T-helper 1 cell treated with Interleukin-12 subunit alpha and Interleukin-12 subunit beta and Interleukin-4 antibody, amounts not matched to agents 30 μg/mL and 1 μg/mL, for 36 hours (primary cell): ENCODE data around the gene EEF2K.

Source experiments
- H3K27ac Mint-ChIP-seq: one replicate; pipeline ENCODE4 v1.8.0; 2021; ENCODE audit warnings: mild to moderate bottlenecking, mixed read lengths
- H3K27me3 Mint-ChIP-seq: one replicate; pipeline ENCODE4 v1.8.0; 2021; ENCODE audit warnings: low read depth, mixed read lengths
- H3K36me3 Mint-ChIP-seq: one replicate; pipeline ENCODE4 v1.8.0; 2021; ENCODE audit warnings: low read depth, mixed read lengths
- H3K4me1 Mint-ChIP-seq: one replicate; pipeline ENCODE4 v1.8.0; 2021; ENCODE audit warnings: low read depth, mixed read lengths
- H3K4me3 Mint-ChIP-seq: one replicate; pipeline ENCODE4 v1.8.0; 2021; ENCODE audit warnings: mild to moderate bottlenecking, moderate library complexity, mixed read lengths
- H3K9me3 Mint-ChIP-seq: one replicate; pipeline ENCODE4 v1.8.0; 2021; ENCODE audit warnings: mixed read lengths

Gene EEF2K

DNA sequence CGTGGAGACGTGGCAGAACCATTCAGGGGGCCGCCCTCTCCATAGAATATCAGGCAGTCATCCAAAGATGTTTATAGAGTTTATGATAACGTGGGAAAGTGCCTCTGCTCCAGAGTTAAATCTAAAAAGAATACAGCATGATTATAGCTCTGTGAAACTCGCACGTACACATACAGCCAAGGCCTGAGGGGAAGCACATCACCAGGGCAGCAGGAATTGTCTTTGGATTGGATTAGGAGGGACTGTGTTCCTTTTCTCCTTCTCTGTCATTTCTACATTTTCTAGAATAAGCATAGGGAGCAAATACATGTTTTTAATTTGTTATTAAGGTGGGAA lies 26.9 kb downstream of the EEF2K start:
- Mint-ChIP-seq H3K4me1 (peaks cover 5% of the 10 kb centered on the region), H3K27ac (no peak overlapping the region), H3K9me3 (no peaks in the 10 kb centered on the region), H3K4me3 (no peak overlapping the region), H3K27me3 (no peaks in the 10 kb centered on the region), H3K36me3 (peaks cover 20% of the 10 kb centered on the region)

DNA sequence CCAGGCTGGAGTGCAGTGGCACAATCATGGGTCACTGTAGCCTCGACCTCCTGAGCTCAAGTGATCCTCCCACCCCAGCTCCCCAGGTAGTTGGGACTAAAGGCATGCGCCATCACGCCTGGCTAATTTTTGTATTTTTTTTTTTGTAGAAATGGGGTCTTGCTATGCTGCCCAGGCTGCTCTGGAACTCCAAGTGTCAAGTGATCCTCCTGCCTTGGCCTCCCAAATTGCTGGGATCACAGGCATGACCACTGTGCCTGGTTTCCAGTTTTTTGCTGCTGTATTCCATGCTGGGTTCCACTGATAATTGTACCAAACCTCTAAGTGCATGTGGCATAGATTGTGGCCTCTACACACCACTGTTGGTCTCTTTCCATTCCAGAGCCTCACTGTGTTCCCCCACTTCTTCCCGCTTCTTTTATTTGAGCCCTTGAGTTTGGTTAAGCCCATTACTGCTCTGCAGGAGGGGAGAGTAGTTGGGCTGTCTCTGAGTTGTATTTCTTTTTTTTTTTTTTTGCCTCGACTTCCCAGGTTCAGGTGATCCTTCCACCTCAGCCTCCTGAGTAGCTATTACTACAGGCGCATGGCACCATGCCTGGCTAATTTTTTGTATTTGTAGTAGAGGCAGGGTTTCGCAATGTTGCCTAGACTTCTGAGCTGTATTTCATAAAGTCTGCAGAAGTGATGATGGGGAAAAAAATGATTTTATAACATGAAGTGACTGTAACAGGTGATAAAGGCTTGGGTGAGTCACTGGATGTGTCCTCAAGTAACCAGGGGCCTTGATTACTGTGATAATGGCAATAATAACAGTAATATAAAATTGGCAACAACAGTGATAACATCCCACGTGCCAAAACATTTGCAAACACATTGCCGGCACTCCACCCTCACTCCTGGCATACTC lies 30.0 kb downstream of the EEF2K start:
- no peak overlapping the region for H3K4me3 Mint-ChIP-seq
- no peaks in the 10 kb centered on the region for H3K27me3 Mint-ChIP-seq
- H3K9me3 Mint-ChIP-seq: no peaks in the 10 kb centered on the region
- H3K4me1 Mint-ChIP-seq: peaks cover 19% of the 10 kb centered on the region
- peaks cover 21% of the 10 kb centered on the region for H3K36me3 Mint-ChIP-seq
- no peak overlapping the region for H3K27ac Mint-ChIP-seq

DNA sequence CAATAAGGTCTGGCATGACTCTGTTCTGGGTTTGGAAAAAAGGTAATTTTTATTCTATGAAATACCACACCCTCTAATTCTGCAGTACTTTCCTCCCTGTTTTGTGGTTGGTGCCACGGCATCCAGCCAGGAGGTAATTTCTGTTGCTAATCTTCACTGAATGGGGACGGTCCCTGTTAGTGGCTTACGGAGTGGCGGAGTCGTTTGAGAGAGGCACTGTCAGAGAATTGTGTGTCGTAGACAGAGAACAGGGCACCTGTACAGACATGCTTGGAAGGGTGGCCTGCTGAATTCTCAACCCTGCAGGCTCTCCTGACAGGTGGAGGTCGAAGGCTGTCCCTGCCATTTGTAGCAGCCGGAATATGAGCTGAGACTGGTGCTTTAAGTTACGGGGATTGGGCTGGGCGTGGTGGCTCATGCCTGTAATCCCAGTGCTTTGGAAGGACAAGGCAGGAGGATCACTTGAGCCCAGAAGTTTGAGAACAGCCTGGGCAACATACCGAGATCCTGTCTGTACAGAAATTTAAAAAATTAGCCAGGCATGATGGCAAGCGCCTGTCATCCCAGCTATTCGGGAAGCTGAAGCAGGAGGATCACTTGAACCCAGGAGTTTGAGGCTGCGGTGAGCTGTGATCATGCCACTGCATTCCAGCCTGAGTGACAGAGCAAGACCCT lies 33.2 kb downstream of the EEF2K start:
- H3K4me3 Mint-ChIP-seq: peak overlapping the region; percentile 23
- no peaks in the 10 kb centered on the region for H3K9me3 Mint-ChIP-seq
- peaks cover 14% of the 10 kb centered on the region for H3K36me3 Mint-ChIP-seq
- H3K27ac Mint-ChIP-seq: peak overlapping the region; percentile 72
- peaks cover 18% of the 10 kb centered on the region for H3K4me1 Mint-ChIP-seq
- no peaks in the 10 kb centered on the region for H3K27me3 Mint-ChIP-seq

DNA sequence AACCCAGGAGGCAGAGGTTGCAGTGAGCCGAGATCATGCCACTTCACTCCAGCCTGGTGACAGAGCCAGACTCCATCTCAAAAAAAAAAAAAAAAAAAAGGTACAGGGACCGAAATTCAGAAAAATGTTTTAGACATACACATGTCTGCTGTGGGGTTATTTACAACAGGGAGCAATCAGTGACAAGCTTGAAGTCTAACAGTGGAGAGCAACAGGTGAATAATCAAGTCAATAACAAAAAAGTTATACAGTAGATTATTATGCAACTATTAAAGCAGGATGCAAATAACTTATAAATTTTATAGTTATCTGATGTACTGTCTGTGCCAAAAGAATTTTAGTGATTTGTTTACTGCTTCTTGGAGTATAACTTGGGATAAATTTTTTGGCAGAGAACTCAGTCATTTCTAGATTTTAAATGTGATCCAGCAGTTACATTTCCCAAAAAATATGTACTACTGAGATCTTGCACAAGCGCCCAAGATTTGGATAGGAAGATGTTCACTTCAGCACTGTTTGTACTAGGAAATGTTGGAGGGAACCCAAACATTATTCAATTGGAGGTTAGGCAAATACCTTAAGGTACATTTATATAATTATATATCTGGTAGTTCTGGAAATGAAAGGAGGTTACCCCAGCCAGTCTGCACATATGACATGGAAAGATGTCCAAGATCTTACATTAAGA lies 34.1 kb downstream of the EEF2K start:
- peak overlapping the region; percentile 52 for H3K27ac Mint-ChIP-seq
- H3K9me3 Mint-ChIP-seq: no peaks in the 10 kb centered on the region
- H3K36me3 Mint-ChIP-seq: peaks cover 14% of the 10 kb centered on the region
- H3K4me3 Mint-ChIP-seq: no peak overlapping the region
- H3K27me3 Mint-ChIP-seq: no peaks in the 10 kb centered on the region
- peaks cover 18% of the 10 kb centered on the region for H3K4me1 Mint-ChIP-seq

DNA sequence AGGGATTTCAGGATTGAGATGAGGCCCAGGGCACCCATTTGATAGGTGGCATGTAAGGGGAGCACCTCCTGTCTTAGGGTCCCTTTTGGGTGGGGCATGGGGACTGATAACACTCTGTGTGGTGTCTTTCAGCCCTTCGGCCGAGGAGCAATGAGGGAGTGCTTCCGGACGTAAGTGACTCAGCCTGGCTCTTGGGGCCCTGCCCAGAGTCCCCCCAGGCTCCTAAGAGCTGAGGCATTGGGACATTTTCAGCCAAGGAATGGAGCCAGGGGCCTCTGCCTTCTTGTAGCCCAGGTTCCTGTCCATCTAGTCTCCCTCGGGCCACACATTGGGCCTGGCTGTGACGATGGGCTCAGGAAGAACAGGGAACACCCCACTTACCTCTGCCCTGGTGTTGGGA lies 44.4 kb downstream of the EEF2K start:
- Mint-ChIP-seq H3K9me3 (peaks cover 4% of the 10 kb centered on the region), H3K27me3 (no peaks in the 10 kb centered on the region), H3K4me1 (peaks cover 1% of the 10 kb centered on the region), H3K36me3 (peaks cover 32% of the 10 kb centered on the region), H3K4me3 (no peak overlapping the region), H3K27ac (no peak overlapping the region)

DNA sequence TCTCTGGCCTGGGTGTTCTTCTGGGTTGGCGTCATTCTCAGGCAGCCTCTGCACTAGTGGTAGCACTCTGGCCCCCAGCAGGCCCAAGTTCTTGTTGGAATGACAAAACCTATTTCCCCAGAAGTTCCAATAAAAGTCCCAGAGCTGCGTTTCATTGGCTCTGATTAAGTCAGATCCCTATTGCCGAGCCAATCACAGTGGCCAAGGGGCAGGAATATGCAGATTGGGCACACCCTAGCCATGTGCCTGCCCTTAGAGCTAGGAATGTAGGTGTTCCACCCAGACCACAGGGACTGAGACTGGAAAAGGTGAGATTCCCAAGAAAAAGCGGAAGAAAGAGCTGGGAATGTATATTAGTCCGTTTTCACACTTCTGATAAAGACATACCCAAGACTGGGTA lies 46.2 kb downstream of the EEF2K start:
- no peak overlapping the region for H3K27ac Mint-ChIP-seq
- H3K36me3 Mint-ChIP-seq: peaks cover 37% of the 10 kb centered on the region
- H3K4me3 Mint-ChIP-seq: no peak overlapping the region
- peaks cover 4% of the 10 kb centered on the region for H3K9me3 Mint-ChIP-seq
- H3K4me1 Mint-ChIP-seq: peaks cover 1% of the 10 kb centered on the region
- no peaks in the 10 kb centered on the region for H3K27me3 Mint-ChIP-seq

DNA sequence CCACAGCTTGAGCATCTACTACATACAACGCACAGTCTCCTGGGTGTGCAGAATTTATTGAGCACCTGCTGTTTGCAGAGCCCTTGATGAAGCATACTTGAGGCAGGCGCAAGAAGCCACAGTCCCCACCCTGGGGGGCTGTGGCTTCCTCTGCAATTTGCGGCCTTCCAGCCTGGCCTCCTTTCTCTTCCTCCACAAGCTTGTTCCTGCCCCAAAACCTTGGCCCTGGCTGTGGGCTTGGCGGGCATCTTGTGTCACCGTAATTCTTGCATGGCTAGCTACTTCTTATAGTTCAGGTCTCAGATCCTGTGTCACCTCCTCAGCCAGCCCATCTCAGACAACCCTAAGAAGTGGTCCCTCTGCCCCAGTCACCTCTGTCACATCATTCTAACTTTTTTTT lies 47.2 kb downstream of the EEF2K start:
- peaks cover 1% of the 10 kb centered on the region for H3K4me1 Mint-ChIP-seq
- H3K36me3 Mint-ChIP-seq: peaks cover 40% of the 10 kb centered on the region
- no peaks in the 10 kb centered on the region for H3K27me3 Mint-ChIP-seq
- H3K9me3 Mint-ChIP-seq: peaks cover 4% of the 10 kb centered on the region
- H3K4me3 Mint-ChIP-seq: no peak overlapping the region
- H3K27ac Mint-ChIP-seq: no peak overlapping the region

DNA sequence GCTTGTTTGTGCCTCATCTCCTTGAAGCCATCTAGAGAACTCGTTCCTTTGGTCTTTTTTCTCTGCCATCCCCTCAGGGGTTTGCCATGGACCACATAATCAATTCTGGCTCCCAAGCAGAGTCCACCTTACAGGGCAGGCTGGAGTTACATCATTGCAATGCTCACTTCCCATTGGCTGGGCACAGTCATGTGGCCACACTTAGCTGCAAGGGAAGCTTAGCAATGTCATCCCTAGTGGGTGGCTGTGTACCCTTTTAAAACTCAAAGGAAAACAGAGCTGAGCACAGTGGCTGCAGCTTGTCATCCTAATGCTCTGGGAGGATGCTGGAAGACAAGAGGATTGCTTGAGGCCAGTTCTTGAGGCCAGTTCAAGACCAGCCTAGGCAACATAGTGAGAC lies 49.3 kb downstream of the EEF2K start:
- H3K4me1 Mint-ChIP-seq: peaks cover 1% of the 10 kb centered on the region
- H3K9me3 Mint-ChIP-seq: peaks cover 4% of the 10 kb centered on the region
- no peak overlapping the region for H3K4me3 Mint-ChIP-seq
- H3K27ac Mint-ChIP-seq: no peak overlapping the region
- no peaks in the 10 kb centered on the region for H3K27me3 Mint-ChIP-seq
- peaks cover 44% of the 10 kb centered on the region for H3K36me3 Mint-ChIP-seq

DNA sequence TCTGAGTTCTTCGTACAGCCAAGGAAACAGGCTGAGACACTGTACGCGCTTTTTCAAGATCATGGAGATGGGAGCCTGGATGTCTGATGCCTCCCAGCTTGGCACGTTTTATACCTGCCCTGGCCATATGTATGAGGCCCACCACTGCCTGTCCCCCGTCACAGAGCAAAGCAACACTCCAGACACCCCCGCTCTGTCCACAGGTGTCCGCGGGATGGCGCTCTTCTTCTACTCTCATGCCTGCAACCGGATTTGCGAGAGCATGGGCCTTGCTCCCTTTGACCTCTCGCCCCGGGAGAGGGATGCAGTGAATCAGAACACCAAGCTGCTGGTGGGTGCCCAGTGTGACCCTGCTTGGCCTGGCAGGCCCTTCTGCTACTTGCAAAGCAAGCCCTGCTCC lies 51.4 kb downstream of the EEF2K start:
- peaks cover 4% of the 10 kb centered on the region for H3K4me1 Mint-ChIP-seq
- peaks cover 4% of the 10 kb centered on the region for H3K9me3 Mint-ChIP-seq
- H3K4me3 Mint-ChIP-seq: no peak overlapping the region
- H3K36me3 Mint-ChIP-seq: peaks cover 42% of the 10 kb centered on the region
- H3K27me3 Mint-ChIP-seq: no peaks in the 10 kb centered on the region
- no peak overlapping the region for H3K27ac Mint-ChIP-seq

DNA sequence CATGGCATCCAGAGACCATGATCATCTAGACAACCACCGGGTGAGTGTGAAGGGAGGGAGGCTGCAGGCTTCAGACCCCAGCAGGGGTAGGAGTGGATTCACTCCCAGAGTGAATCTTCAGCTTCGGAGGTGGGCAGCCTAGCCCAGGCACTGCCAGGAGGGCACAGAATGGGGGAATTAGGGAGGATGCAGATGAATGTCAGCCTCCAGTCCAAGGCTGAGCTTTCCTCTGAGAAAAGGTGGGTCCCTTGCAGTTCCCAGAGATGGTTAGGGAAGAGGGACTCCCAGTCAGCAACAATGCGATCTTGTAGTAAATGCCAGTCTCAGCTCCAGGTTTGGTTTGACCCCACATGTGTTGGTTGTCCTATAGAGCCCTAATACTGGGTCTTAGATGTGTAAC lies 54.4 kb downstream of the EEF2K start:
- Mint-ChIP-seq H3K4me1 (peaks cover 22% of the 10 kb centered on the region), H3K27me3 (no peaks in the 10 kb centered on the region), H3K4me3 (no peak overlapping the region), H3K36me3 (peaks cover 33% of the 10 kb centered on the region), H3K27ac (no peak overlapping the region), H3K9me3 (no peaks in the 10 kb centered on the region)

DNA sequence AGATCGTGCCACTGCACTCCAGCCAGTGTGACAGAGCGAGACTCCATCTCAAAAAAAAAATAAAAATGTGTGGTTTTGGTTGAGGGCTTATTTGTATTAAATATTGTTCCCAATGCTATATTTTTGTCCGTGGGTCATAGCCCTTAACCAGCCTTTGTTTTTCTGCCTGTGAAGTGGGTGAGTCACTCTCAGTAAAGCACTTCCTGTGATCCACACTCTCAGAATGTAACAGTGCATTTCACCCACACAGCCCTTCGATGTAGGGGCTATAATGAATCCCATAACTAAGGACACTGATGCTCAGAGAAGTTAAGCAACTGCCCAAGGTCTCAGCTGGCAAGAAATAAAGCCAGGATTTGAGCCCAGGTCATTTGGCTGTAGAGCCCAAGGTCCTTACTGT lies 56.4 kb downstream of the EEF2K start:
- H3K27ac Mint-ChIP-seq: no peak overlapping the region
- H3K36me3 Mint-ChIP-seq: peaks cover 33% of the 10 kb centered on the region
- H3K9me3 Mint-ChIP-seq: no peaks in the 10 kb centered on the region
- H3K4me1 Mint-ChIP-seq: peaks cover 22% of the 10 kb centered on the region
- H3K27me3 Mint-ChIP-seq: no peaks in the 10 kb centered on the region
- H3K4me3 Mint-ChIP-seq: no peak overlapping the region

DNA sequence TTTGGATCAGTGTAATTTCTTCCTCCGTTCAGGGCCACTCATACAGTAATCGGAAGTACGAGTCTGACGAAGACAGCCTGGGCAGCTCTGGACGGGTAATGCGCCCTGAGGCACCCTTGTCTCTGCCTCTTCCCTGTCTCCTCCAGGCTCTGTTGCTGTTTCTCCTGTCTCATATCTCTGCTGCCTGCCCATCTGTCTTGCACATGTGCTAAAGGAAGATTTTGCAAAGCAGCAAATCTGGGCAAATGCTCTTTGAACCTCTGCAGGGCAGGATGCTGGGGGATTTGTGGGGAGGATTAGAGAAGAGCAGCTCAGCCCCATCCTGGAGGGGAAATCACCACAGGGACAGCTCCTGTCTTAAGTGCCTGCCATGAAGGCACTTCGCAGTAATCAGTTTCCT lies 58.7 kb downstream of the EEF2K start:
- Mint-ChIP-seq H3K4me1 (peaks cover 22% of the 10 kb centered on the region), H3K9me3 (no peaks in the 10 kb centered on the region), H3K27me3 (no peaks in the 10 kb centered on the region), H3K27ac (peak overlapping the region; percentile 32), H3K4me3 (no peak overlapping the region), H3K36me3 (peaks cover 27% of the 10 kb centered on the region)

DNA sequence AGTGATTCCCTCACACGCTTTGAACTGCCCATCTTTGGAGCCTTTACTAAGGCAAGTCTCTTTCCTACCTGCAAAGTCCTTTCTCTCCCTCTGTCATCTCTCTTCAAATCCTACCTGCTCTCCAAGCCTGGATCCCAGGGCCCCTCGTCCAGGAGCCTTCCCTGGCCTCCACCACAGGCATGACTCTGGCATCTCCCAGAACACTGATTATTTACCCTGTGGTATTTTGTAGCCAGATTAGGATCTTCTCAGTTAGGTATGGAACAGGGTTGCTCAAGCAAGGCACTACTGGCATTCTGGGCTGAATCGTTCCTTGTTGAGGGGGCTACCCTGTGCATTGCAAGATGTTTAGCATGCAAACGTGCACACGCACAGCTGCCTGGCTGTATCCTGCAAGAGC lies 59.3 kb downstream of the EEF2K start:
- H3K4me1 Mint-ChIP-seq: peaks cover 22% of the 10 kb centered on the region
- H3K27me3 Mint-ChIP-seq: no peaks in the 10 kb centered on the region
- no peak overlapping the region for H3K4me3 Mint-ChIP-seq
- no peak overlapping the region for H3K27ac Mint-ChIP-seq
- peaks cover 27% of the 10 kb centered on the region for H3K36me3 Mint-ChIP-seq
- no peaks in the 10 kb centered on the region for H3K9me3 Mint-ChIP-seq

DNA sequence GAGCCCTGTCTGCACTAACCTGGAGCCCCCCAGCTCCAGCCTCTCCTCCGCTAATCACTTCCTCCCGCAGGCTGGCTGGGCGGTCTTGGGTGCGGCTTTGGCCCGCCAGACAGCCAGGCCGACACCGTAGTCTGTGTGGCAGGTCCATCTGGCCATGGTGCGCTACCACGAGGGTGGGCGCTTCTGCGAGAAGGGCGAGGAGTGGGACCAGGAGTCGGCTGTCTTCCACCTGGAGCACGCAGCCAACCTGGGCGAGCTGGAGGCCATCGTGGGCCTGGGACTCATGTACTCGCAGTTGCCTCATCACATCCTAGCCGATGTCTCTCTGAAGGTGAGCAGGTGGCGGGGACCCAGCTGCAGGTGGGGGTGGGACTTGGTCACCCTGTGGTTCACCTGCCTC lies 60.5 kb downstream of the EEF2K start:
- no peaks in the 10 kb centered on the region for H3K27me3 Mint-ChIP-seq
- H3K4me1 Mint-ChIP-seq: peaks cover 26% of the 10 kb centered on the region
- no peak overlapping the region for H3K27ac Mint-ChIP-seq
- H3K4me3 Mint-ChIP-seq: no peak overlapping the region
- H3K9me3 Mint-ChIP-seq: no peaks in the 10 kb centered on the region
- H3K36me3 Mint-ChIP-seq: peaks cover 28% of the 10 kb centered on the region

DNA sequence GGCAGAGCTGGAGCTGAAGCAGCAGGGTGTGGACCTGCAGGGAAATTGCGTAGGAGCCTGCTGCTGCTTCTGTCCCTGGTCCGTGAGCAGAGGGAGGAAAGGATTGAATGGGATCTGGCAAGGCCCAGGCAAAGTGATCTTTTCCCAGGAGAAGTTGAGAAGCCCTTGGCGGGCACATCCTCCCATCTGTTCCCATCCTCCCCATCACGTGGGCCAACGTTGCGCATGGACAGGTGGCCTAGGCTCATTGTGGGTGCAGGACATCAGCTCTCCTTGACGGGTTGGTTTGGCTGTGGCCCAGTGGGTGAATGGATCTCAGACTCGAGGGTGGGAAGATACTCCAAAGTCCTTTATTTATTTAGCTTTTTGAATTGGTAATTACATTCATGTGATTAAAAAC lies 61.7 kb downstream of the EEF2K start:
- Mint-ChIP-seq H3K4me1 (peaks cover 24% of the 10 kb centered on the region), H3K27me3 (no peaks in the 10 kb centered on the region), H3K9me3 (no peaks in the 10 kb centered on the region), H3K36me3 (peaks cover 36% of the 10 kb centered on the region), H3K27ac (no peak overlapping the region), H3K4me3 (no peak overlapping the region)
